HG03280 (cell line): Measurements from ENCODE around the gene RAPGEF5.

Source experiments
- ATAC-seq: cut with Tn5 transposase; IDR thresholded peaks from one replicate; pipeline ENCODE4 v1.9.1; 2021; ENCODE audit warnings: mild to moderate bottlenecking, moderate library complexity; ENCODE audit not compliant: unreplicated experiment

RAPGEF5 gene

DNA sequence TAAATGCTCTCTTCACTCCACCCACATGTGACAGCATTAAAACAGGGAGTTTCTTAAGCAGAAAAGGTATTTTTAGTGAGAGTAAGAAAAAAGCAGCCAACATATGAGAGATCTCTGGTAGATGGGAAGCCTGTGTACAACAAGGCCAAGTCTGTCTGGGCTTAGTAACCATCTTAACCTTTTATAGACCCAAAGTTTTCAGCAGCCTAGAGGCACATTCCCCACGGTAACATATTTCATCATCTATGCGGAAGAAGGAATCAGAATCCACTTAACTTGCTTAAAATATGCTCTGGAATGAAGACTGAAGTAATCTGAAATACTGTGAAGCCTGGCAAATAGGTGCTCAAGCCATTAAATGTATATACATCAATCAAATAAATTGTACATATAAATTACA lies 127.8 kb downstream of the RAPGEF5 start:
- no peak for ATAC-seq

DNA sequence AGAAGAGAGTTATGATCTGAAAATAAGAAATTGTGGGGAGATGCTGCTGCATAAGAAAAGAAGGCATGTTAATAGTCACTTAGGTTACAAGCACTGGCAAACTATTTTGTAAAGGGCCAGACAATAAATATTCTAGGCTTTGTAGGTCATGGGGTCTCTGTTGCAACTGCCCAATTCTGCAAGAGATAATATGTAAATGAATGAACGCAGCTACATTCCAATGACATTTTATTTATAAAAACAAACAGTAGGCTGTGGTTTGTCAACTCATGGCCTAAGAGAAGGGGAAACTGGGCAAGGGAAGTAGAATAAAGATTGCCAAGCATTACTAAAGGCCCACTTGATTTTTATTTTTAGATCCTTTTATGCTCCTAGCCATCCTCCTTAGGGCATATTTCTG lies 133.1 kb downstream of the RAPGEF5 start:
- no peak for ATAC-seq

DNA sequence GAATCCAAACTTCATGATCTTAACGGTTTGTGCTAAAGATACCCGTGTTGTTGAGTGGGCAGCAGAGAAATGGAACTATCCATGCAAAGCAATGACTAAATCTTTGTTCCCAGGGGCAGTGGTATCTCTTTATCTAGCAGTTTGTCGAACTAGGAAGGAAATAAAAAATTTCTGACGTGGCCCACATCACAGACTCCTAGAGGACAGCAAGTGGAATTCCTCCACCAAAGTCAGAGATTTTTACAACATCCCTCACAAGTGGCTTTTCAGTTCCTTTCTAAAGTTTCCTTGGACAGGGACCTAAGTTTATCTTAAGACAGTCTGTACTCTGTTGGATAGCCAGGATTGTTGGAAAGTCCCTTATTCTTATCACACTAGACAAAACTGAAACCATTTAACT lies 136.0 kb downstream of the RAPGEF5 start:
- ATAC-seq = no peak

DNA sequence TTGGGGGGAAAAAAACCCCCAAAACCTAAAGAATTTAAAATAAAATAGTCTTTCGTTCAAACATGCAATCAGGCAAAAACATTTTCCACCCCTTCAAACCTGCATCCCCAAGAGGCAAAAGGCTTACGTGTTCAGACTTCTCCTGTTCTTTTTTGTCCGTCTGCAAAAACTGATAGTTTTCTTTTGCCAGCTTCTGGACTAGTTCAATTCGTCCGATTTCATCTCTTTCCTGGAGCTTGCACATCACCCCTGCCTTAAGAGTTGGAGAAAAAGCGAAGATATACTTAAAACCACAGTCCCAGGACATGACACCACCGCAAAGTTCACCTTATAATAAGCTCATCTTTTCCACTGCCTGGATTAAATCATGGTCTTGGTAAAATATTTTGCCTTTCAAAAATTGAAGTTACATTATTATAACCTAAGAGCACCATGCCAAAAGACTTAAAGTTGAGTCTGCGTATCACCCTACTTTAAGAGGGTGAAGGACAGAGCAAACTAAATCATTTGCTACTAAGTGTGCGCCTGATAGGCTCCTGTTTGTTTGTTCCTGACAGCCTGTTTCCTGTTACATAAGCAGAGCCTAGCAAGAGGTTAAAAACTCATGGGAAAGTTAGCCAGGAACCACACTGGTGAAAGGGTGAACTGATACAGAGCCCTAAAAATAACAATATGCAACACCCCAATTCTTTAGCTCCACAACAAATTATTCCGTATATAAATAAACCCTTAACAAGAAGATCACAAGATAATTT lies 137.0 kb downstream of the RAPGEF5 start:
- no peak for ATAC-seq

DNA sequence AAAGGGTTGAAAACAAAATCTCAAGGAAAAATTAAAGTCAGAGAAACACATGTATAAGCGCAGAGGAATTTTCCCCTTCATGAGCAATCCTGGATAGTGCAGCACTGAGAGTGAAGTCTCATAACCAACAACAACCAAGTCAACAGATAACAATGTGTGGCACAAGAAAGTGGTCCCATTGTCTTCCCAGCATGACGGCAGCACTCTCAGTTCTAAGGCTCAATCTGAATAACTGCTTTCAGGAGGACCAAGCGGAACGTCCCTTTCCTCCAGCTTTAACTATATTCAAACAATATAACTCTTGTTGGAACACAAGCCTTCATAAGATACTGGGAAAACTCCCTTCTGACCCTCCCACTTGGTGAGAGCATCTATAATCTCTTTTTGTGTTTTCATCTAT lies 137.9 kb downstream of the RAPGEF5 start:
- ATAC-seq = no peak

DNA sequence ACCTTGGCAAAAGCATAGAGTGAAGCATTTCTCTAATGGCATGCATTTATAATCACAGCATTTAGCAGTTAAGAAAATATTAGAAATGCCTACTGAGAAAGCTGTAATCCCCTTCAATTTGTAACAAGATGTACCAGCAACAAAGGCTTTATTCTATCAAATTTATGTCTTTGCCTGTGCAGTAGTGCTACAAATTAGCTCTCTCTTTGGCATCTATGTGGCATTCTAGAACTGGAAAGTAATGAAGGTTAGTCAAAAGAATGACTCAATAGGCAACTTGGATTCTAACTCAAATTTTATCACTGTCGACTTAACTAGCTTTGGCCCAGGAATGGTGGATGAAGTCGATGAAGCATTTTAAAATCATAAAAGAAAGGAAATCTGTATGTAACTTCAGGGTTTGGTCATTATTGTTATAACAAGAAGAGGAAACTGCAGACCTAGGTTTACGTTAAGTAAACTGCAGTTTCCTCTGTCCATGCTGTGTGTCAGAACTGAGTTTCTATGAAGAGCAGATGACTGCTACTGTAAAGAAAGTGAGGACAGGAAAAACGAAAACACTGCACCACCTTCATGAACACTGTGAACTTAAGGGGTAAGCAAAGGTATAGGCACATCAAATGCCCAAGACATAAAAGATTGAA lies 140.0 kb downstream of the RAPGEF5 start:
- no peak for ATAC-seq

DNA sequence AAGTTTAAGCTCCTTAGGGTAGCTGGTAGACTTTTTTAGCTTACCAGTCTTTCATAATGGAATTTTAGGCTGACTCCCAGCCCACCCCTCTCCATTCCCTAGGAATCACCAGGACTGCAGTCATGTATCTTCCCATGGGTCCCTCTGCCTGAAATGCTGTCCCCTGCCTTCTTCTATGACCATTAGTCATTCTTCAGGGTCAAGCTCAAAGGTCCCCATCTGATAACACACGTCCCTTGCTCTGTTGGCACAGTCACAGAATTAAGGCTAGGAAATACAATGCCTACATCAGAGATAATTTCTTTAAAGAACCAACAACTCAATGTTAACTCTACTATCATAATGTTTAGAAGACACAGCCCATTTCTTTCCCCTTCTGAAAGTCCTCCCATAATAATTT lies 140.6 kb downstream of the RAPGEF5 start:
- ATAC-seq = no peak

DNA sequence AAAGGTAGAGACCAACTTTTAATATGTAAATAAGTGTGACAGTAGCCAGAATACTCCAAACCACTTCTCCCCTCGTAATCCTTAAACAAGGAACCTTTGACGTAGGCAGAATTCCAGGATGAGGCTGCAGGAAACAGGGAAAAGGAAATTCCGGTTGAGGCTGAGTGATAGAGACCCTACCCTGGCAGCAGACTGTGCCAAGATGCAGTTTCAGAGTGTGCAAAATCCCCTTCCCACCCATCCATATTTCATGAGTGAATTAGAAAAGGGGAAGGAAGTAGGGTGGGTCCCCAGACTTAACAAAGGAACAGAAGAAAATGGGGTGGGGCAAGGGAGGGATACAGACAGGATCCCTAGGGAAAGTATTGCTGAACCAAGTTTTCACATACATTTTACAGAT lies 143.0 kb downstream of the RAPGEF5 start:
- no peak for ATAC-seq

DNA sequence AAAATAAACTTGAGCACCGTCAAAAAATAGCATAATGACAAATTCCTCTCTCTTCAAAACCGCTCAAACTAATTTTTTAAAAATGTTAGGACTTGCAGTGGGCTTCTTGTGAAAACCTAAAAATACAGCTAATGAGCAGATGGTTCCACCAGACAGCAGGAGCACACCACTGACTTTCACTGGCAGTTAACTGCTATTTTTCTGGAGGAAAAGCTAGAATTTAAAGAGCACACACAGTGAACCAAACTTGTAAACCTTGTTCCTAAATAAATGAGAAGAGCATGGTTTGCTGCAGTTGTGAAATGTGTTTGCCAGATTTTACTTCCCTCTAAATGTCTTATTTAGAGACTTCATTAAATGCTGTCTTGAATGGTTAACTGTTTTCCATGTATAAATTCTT lies 143.9 kb downstream of the RAPGEF5 start:
- no peak for ATAC-seq

DNA sequence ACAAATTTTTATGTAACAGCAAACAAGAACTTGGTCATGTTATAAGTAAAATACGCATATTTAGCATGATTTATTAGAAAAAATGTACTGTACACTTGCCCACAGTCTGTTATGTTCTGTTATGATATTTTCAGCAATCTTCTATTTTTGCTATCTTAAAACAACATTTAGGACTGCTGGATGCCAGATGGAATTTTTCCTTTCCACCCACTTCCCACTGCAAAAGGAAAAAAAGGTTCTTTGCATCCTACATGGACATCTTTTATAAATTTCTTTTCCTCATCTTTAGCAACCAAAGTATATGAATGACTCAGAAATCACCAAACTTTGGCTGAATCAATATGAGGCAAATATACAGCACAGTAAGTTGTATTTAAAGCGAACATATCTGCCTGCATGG lies 146.0 kb downstream of the RAPGEF5 start:
- no peak for ATAC-seq

DNA sequence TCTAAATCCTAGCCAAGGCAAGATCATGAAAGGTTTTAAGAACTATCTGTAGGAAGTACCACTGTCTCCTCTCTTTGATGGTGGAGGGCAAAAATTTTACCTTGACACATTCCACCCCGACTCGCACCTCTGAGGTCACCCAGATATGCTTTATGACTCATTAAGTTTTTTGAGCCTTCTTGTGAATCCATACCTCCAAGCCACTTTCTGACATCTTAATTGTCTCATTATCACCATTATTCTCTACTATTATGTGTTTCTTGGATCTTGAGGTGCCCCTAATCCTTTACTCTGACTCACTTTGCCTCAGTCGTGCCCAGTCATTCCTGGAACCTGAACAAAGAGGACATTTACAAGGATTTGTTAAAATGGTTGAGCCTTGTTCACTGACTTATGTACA lies 146.6 kb downstream of the RAPGEF5 start:
- no peak for ATAC-seq

DNA sequence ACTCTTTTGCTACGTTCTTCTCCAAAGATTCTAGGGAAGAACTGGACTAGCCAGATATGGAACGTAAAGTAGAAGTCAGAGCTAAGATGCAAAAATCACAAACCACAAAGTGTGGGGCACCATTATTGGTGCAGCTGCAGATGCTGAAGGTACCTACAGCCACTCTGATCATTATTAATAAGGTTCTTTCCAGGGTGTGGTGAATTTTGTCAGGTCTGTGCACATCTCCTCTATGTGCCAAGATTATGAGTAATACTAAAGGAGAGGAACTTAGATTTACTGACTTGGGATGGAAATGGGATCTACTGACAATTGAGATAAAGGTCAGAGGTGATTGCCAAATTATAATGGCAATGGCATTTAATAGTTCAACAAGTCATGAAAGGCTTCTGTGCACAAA lies 148.2 kb downstream of the RAPGEF5 start:
- ATAC-seq = no peak

DNA sequence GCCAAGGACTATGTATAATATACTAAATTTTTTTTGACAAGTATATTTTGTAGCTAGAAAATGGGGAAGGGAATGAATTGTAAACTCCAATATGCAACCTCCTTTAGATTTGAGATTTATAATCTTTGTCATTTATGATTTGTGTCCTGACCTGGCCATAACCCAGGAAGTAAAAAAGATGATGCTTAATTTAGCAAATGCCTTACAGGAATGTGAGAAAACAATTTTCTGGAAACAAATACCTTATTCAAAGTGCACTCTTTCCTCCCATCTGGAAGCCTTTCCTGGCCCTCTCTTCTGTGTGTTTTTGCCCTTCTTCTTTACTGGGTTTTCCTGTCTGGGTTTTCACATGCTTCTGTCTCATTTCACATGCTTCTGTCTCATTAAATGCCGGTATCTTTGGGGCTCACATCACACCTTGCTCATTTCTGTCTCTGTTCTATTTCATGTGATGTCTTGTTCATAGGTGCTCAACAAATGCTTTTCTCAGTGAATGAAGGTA lies 149.2 kb downstream of the RAPGEF5 start:
- no peak for ATAC-seq

DNA sequence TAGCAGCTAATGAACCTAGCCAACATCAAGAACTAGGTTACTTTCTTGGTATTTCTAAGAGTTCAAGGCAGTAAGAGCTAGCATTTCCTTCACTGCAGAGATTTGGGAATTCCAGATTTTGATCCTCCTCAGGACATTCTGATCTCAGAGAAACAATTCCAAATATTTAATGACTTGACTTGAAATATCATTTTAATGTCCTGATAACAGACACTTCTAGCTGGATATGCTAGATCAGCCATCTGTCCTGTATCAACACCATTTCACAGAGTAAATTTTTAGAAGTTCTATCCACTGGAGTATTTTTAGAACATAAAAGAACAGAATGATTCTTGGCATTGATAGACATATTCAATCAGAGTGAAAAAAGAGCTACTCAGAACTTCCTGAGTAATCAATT lies 151.3 kb downstream of the RAPGEF5 start:
- no peak for ATAC-seq

DNA sequence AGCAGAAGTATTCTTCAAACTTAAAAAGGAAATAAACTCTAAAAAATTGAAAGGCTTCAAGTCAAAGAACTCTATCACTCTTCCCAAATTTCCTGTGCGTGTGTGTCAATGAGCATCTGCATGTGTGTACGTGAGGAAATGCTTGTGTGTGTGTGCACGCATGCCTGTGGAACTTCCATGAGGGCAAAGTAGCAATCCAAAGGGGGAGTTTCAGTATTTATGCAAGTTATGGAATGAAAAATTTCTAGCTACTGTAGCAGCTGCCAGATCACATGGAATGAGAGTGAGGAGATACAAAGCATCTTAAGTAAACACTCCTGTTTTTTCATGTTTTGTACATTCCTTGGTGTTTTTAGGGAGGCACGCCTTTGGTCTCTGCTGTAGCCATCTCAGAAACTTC lies 152.6 kb downstream of the RAPGEF5 start:
- no peak for ATAC-seq

DNA sequence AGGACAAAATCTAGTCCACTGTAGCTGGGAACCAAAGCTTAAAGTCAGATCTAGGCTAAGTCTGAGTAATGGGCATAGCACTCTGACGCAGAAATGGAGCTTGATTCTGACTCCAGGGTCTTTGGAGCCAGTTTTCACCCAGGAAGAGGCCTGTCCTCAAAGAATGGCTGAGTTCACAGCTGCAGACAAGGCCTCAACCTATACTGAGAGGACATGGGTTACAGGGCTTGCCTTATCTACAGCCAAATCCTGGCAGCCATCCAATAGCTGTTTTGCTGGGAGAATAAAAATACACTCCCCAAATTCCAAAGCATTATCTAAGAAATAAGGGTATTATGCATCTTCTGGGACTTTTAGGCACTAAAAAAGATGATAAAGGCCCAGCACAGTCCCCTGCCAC lies 154.8 kb downstream of the RAPGEF5 start:
- ATAC-seq = no peak

DNA sequence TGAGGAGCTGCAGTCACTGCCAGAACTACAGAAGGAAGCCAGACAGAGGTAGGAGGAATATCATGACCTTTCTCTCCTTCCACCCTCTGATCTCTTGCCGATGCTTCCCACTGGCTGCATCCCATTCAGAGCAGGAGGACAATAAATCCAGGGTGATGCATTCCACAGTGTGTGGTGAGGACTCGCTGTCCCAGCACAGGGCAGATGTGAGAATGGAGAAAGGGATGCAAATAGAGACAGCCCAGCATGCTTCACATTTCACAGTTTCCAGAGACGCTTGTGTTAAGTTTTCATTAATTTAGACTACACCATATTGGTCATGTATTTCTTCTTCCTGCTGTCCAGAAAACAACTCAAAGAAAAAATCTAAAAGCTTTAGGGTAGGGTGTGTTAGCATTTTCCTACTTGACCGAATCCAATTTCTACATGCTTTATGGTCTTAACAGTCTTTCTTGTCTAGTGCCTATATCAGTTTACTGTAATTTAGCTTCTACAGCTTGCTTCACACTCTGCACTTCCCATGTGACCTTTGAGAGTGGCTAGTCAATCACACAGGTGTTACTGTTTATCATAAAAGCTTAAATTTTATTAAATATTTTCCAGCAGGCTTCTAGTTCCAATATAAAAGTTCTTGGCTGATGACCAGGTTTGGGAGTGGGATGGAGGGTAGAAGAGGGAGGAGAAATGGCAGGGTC lies 155.6 kb downstream of the RAPGEF5 start:
- ATAC-seq = no peak

DNA sequence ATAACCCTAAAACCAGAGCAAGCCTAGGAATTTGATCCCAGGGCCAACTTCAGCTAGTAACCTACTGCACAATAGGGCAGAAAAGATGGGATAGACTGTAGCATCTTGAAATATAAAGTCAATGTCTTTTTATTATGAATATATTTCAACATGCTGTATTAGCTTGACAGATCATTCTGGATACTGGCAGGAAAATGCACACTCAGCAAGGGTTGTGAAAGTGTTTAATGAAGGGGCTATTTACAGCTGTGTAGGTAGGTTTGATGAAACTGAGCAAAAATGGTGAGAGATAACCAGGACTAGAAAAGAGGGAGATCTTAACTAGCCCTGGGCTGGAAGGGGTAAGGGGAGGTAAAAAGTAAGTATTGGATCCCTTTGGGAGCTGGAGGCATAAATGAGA lies 156.2 kb downstream of the RAPGEF5 start:
- ATAC-seq = no peak

DNA sequence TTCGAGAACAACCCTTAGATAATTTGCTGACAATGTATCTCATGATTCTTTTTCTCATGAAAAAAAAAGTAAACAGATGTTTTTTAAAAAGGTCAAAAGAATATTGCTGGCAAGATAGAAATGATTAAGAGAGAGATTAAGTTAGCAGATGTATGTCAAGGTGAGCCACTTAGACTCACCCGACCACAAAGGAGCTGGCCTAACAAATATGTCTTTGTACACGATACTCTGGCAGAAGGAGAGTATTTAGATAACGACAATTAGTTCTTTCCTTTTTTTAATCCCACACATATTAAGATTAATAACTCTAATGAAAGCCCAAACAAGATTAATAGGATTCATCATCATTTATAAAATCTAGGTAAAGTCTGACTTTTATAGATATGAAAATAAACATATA lies 156.7 kb downstream of the RAPGEF5 start:
- no peak for ATAC-seq

DNA sequence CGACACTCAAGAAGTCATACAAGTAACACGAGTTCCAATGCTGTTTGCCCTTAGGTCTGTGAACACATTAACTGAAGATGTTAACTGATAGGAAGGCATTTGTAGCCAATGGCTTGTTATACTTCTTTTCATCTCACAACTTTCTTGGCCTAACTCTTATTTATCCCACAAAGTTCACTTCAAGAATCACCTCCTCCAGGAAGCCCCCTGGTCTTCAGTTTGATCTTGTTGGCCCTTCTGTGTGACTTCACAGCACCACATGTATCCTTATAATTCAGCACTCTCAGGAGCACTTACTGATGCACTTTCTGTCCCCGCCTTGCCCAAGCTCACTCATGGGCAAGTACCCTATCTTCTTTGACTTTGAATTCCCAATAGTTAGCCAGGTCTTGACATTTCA lies 159.6 kb downstream of the RAPGEF5 start:
- no peak for ATAC-seq

DNA sequence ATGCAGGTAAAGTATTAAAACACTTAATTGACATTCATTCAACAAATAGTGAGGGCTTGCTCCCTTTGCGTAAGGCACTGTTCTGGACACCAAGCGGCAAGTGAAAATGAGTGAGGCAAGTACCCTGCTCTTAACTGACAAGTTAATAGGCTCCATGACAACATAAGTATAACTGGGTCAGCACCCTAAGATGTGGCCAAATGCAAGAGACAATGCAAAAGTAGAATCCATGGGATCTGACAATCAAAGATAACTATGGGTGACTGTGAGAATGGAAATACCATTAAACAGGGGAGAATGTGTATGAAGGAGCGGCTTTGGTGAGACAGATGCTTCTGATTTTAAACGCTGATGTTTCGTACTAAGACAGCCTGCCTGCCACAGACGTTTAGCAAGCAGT lies 160.5 kb downstream of the RAPGEF5 start:
- ATAC-seq = no peak
